Astrocyte of the cerebellum (primary cell): Measurements from ENCODE around the gene ELMO3.

Experiments
- DNase-seq: peaks from one replicate; pipeline ENCODE4 v3.0.0-alpha.2; 2011; ENCODE audit warnings: low read depth
- H3K4me3 ChIP-seq: 2 replicates; pipeline ENCODE4 v1.5.1; 2011; ENCODE audit warnings: mild to moderate bottlenecking, low read depth, low read length, moderate library complexity
- CTCF ChIP-seq: IDR thresholded peaks from 2 replicates; pipeline ENCODE4 v1.5.1; 2012; ENCODE audit warnings: low read length, low read depth, moderate library complexity, mild to moderate bottlenecking; ENCODE audit errors: missing control alignments
- in situ Hi-C: cut with HindIII; loops from 2 replicates; pipeline ENCODE4 v1.10.0; 2017; ENCODE audit warnings: low sequenced_read_pairs

The ELMO3 gene

GRCh38 chr16:67164599-67165061 lies 34.3 kb upstream of the ELMO3 start, which contains the start of gene HSF4:
Gene HSF4, plus strand, starts transcription at chr16:67164745. Its CDS starts 67 bp downstream, at chr16:67164812.
- no peak for DNase-seq
- peak within 1 kb of the TSS; percentile 18 for H3K4me3 ChIP-seq
- in situ Hi-C loops = no loop called here

GRCh38 chr16:67165121-67166078 lies 33.5 kb upstream of the ELMO3 start:
- in situ Hi-C loops = no loop called here
- no peak for TF ChIP-seq CTCF
- DNase-seq = no peak
- H3K4me3 ChIP-seq = no peak overlapping the region

More at GRCh38 chr16:67164599-67165061, 34.3 kb upstream of the ELMO3 start, which contains the start of gene HSF4:
- no peak for TF ChIP-seq CTCF

GRCh38 chr16:67166110-67166547 lies 32.8 kb upstream of the ELMO3 start:
- in situ Hi-C loops = no loop called here
- H3K4me3 ChIP-seq = no peak overlapping the region
- DNase-seq = no peak
- TF ChIP-seq CTCF = no peak

- TF ChIP-seq CTCF = no peak
- no peak overlapping the region for H3K4me3 ChIP-seq
- DNase-seq = no peak
- in situ Hi-C loops = no loop called here
Observed at GRCh38 chr16:67166598-67167168, 32.2 kb upstream of the ELMO3 start.

- H3K4me3 ChIP-seq = no peak overlapping the region
- in situ Hi-C loops = no loop called here
- DNase-seq = no peak
- TF ChIP-seq CTCF = no peak
Observed at GRCh38 chr16:67167588-67167987, 31.3 kb upstream of the ELMO3 start.

GRCh38 chr16:67169011-67169451 lies 29.9 kb upstream of the ELMO3 start:
- DNase-seq = no peak
- in situ Hi-C loops = no loop called here
- no peak overlapping the region for H3K4me3 ChIP-seq
- no peak for TF ChIP-seq CTCF
